H9 (cell line): ENCODE results near the gene SRC. TPM values are rescaled to one million over a fixed set of nuclear protein-coding genes. Genes with fewer than 3 reads are reported as not detected.

Experiments
- DNase-seq: peaks from one replicate; pipeline ENCODE4 v3.0.0-alpha.2; 2017
- H2AFZ ChIP-seq: one replicate; pipeline ENCODE4 v1.6.1; 2013; ENCODE audit warnings: mild to moderate bottlenecking, low read length, control low read depth, moderate library complexity
- H2AK5ac ChIP-seq: 2 replicates; pipeline ENCODE4 v1.6.1; 2013; ENCODE audit warnings: low read length, control low read depth, mixed read lengths; ENCODE audit not compliant: insufficient read length
- H2BK120ac ChIP-seq: one replicate; pipeline ENCODE4 v1.6.1; 2013; ENCODE audit warnings: low read depth, mild to moderate bottlenecking, low read length, control low read depth, inconsistent platforms; ENCODE audit not compliant: poor library complexity, severe bottlenecking
- H2BK12ac ChIP-seq: 2 replicates; pipeline ENCODE4 v1.6.1; 2013; ENCODE audit warnings: low read length, control low read depth, mixed read lengths, low read depth; ENCODE audit not compliant: insufficient read length
- H2BK15ac ChIP-seq: 2 replicates; pipeline ENCODE4 v1.6.1; 2013; ENCODE audit warnings: low read depth, low read length, control low read depth
- H2BK20ac ChIP-seq: one replicate; pipeline ENCODE4 v1.6.1; 2013; ENCODE audit warnings: low read depth, mild to moderate bottlenecking, low read length, control low read depth, inconsistent platforms; ENCODE audit not compliant: poor library complexity, severe bottlenecking
- H2BK5ac ChIP-seq: 2 replicates; pipeline ENCODE4 v1.6.1; 2013; ENCODE audit warnings: low read length, control low read depth, mixed read lengths; ENCODE audit not compliant: insufficient read length
- H3K14ac ChIP-seq: 2 replicates; pipeline ENCODE4 v1.6.1; 2013; ENCODE audit warnings: low read length, control low read depth; ENCODE audit not compliant: insufficient read depth
- H3K18ac ChIP-seq: 2 replicates; pipeline ENCODE4 v1.6.1; 2013; ENCODE audit warnings: low read depth, mild to moderate bottlenecking, mixed read lengths, low read length, control low read depth; ENCODE audit not compliant: insufficient read length
- H3K23ac ChIP-seq: 2 replicates; pipeline ENCODE4 v1.6.1; 2013; ENCODE audit warnings: low read length, control low read depth, mixed read lengths, low read depth; ENCODE audit not compliant: insufficient read length
- H3K23me2 ChIP-seq: 2 replicates; pipeline ENCODE4 v1.6.1; 2013; ENCODE audit warnings: low read depth, mild to moderate bottlenecking, mixed read lengths, low read length, control low read depth; ENCODE audit not compliant: insufficient read length, poor library complexity, severe bottlenecking
- H3K27ac ChIP-seq: 2 replicates; pipeline ENCODE4 v1.5.1; 2013; ENCODE audit warnings: low read length, control low read depth, mixed read lengths, low read depth; ENCODE audit not compliant: insufficient read length
- H3K27me3 ChIP-seq: 2 replicates; pipeline ENCODE4 v1.6.1; 2013; ENCODE audit warnings: low read length, control low read depth, inconsistent platforms; ENCODE audit not compliant: insufficient read depth
- H3K4ac ChIP-seq: 2 replicates; pipeline ENCODE4 v1.6.1; 2013; ENCODE audit warnings: low read depth, mild to moderate bottlenecking, control low read depth, inconsistent platforms, low read length, moderate library complexity
- H3K4me1 ChIP-seq: 2 replicates; pipeline ENCODE4 v1.6.1; 2013; ENCODE audit warnings: low read length, control low read depth, inconsistent platforms; ENCODE audit not compliant: insufficient read depth
- H3K4me2 ChIP-seq: 2 replicates; pipeline ENCODE4 v1.6.1; 2013; ENCODE audit warnings: low read length, control low read depth, mixed read lengths; ENCODE audit not compliant: insufficient read length, insufficient read depth
- H3K56ac ChIP-seq: 2 replicates; pipeline ENCODE4 v1.6.1; 2013; ENCODE audit warnings: low read depth, mild to moderate bottlenecking, mixed read lengths, low read length, control low read depth; ENCODE audit not compliant: insufficient read length
- H3K79me1 ChIP-seq: 2 replicates; pipeline ENCODE4 v1.6.1; 2013; ENCODE audit warnings: low read depth, mild to moderate bottlenecking, moderate library complexity, low read length, control low read depth, inconsistent platforms; ENCODE audit not compliant: insufficient read depth, poor library complexity, severe bottlenecking
- H3K79me2 ChIP-seq: 2 replicates; pipeline ENCODE4 v1.6.1; 2013; ENCODE audit warnings: low read length, control low read depth, inconsistent platforms; ENCODE audit not compliant: insufficient read depth
- H3K9ac ChIP-seq: 2 replicates; pipeline ENCODE4 v1.6.1; 2013; ENCODE audit warnings: low read length, control low read depth, mixed read lengths; ENCODE audit not compliant: insufficient read length; ENCODE audit errors: extremely low read depth
- H3K9me3 ChIP-seq: one replicate; pipeline ENCODE4 v1.6.1; 2013; ENCODE audit warnings: low read depth, low read length, inconsistent platforms; ENCODE audit not compliant: control insufficient read depth
- H3T11ph ChIP-seq: one replicate; pipeline ENCODE4 v1.6.1; 2013; ENCODE audit warnings: mild to moderate bottlenecking, low read length, control low read depth, inconsistent platforms
- H4K20me1 ChIP-seq: one replicate; pipeline ENCODE4 v1.6.1; 2013; ENCODE audit not compliant: control insufficient read depth, insufficient read length, insufficient read depth
- H4K5ac ChIP-seq: 2 replicates; pipeline ENCODE4 v1.6.1; 2013; ENCODE audit warnings: low read depth, mild to moderate bottlenecking, mixed read lengths, low read length, control low read depth; ENCODE audit not compliant: insufficient read length
- H4K8ac ChIP-seq: replicated peaks from 2 replicates; pipeline ENCODE4 v1.6.1; 2013; ENCODE audit warnings: low read length, control low read depth, mixed read lengths, low read depth; ENCODE audit not compliant: insufficient read length
- H4K91ac ChIP-seq: 2 replicates; pipeline ENCODE4 v1.6.1; 2013; ENCODE audit warnings: low read depth, mild to moderate bottlenecking, moderate library complexity, mixed read lengths, low read length, control low read depth; ENCODE audit not compliant: insufficient read length
- H3K27ac Mint-ChIP-seq, 3 experiments: 2 replicates in 2 of 3; 3 replicates in 1 of 3; pipeline ENCODE4 v1.8.0; 2020 to 2021; ENCODE audit warnings: mixed read lengths in 3 of 3, mild to moderate bottlenecking in 1 of 3, moderate library complexity in 1 of 3
- H3K27me3 Mint-ChIP-seq: 2 replicates; pipeline ENCODE4 v1.8.0; 2021; ENCODE audit warnings: low read depth, mild to moderate bottlenecking, moderate library complexity, mixed read lengths
- H3K36me3 Mint-ChIP-seq, 3 experiments: 2 replicates in 2 of 3; 3 replicates in 1 of 3; pipeline ENCODE4 v1.8.0; 2020 to 2021; ENCODE audit warnings: low read depth in 3 of 3, mixed read lengths in 3 of 3; ENCODE audit not compliant: insufficient read depth in 1 of 3
- H3K4me1 Mint-ChIP-seq, 2 experiments: 2 replicates each; pipeline ENCODE4 v1.8.0; 2020; ENCODE audit warnings: mixed read lengths in 2 of 2
- H3K4me3 Mint-ChIP-seq, 2 experiments: 2 replicates in 1 of 2; 3 replicates in 1 of 2; pipeline ENCODE4 v1.8.0; 2020 to 2021; ENCODE audit warnings: mild to moderate bottlenecking in 2 of 2, mixed read lengths in 2 of 2, moderate library complexity in 1 of 2
- H3K9me3 Mint-ChIP-seq, 2 experiments: 2 replicates in 1 of 2; 3 replicates in 1 of 2; pipeline ENCODE4 v1.8.0; 2020; ENCODE audit warnings: mild to moderate bottlenecking in 2 of 2, mixed read lengths in 2 of 2, moderate library complexity in 1 of 2
- CTCF ChIP-seq: fragments of 200-600 bp; sonication (generic); conservative IDR thresholded peaks from 3 replicates; pipeline ENCODE4 v1.8.0; 2021; ENCODE audit warnings: antibody characterized with exemption, mild to moderate bottlenecking
- WGBS: extraction: QIAGEN DNeasy Blood & Tissue Kit; methylation state at CpG from one replicate; pipeline ENCODE4 v1.1.7; 2013; ENCODE audit warnings: missing lambda C conversion rate, low lambda C conversion rate, mixed read lengths; ENCODE audit not compliant: insufficient read length; ENCODE audit errors: extremely low coverage; 5-methylcytosine and 5-hydroxymethylcytosine counted together
- total RNA-seq: library from RNA; stranded (reverse); gene quantifications from 2 replicates; pipeline ENCODE4 v1.2.1, GENCODE V29; 2021

Gene SRC
- total RNA-seq, 1 experiment from 2014 or later = 44.5 TPM

GRCh38 chr20:37297066-37297736 lies 48.7 kb upstream of the SRC start:
- Histone ChIP-seq H2BK15ac (no peak overlapping the region), H2BK5ac (no peak overlapping the region), H4K5ac (no peak overlapping the region), H3K14ac (no peak overlapping the region), H3K9me3 (no peaks in the 10 kb centered on the region), H4K20me1 (peaks cover 2% of the 10 kb centered on the region), H3K9ac (no peak overlapping the region), H3K79me2 (no peaks in the 10 kb centered on the region; the same call in 1 of the 2 replicates), H2BK120ac (no peak overlapping the region), H3K4me1 (no peaks in the 10 kb centered on the region), H3K23me2 (no peaks in the 10 kb centered on the region), H3K56ac (no peak overlapping the region), H3K4ac (no peak overlapping the region), H2AK5ac (no peak overlapping the region), H2BK12ac (no peak overlapping the region), H3K23ac (no peak overlapping the region), H2AFZ (no peak overlapping the region), H3T11ph (no peak overlapping the region), H3K27me3 (no peaks in the 10 kb centered on the region), H2BK20ac (no peak overlapping the region), H3K4me2 (no peak overlapping the region), H3K18ac (no peak overlapping the region), H4K8ac (no peak overlapping the region), H3K79me1 (peaks cover 2% of the 10 kb centered on the region), H3K27ac (no peak overlapping the region), H4K91ac (no peak overlapping the region)
- H3K4me3 Mint-ChIP-seq = no peak overlapping the region; a peak in 1 of 5 replicates
- no CpG with 5 or more reads among the region's 13 CpGs for WGBS
- peak overlapping the region in 2 of 3 experiments; percentile 39 to 86; a peak in 3 of 7 replicates for H3K27ac Mint-ChIP-seq
- no peak for DNase-seq
- no peaks in the 10 kb centered on the region for H3K27me3 Mint-ChIP-seq
- no peak for TF ChIP-seq CTCF
- H3K9me3 Mint-ChIP-seq = peaks cover 13% of the 10 kb centered on the region in 2 experiments
- peaks cover 14 to 20% of the 10 kb centered on the region in 2 experiments for H3K4me1 Mint-ChIP-seq
- H3K36me3 Mint-ChIP-seq = peaks cover 31 to 51% (median 37%) of the 10 kb centered on the region in 3 experiments
